ENCODE measurements around the gene DISC1.

- TF ChIP-seq, protein P1, sequence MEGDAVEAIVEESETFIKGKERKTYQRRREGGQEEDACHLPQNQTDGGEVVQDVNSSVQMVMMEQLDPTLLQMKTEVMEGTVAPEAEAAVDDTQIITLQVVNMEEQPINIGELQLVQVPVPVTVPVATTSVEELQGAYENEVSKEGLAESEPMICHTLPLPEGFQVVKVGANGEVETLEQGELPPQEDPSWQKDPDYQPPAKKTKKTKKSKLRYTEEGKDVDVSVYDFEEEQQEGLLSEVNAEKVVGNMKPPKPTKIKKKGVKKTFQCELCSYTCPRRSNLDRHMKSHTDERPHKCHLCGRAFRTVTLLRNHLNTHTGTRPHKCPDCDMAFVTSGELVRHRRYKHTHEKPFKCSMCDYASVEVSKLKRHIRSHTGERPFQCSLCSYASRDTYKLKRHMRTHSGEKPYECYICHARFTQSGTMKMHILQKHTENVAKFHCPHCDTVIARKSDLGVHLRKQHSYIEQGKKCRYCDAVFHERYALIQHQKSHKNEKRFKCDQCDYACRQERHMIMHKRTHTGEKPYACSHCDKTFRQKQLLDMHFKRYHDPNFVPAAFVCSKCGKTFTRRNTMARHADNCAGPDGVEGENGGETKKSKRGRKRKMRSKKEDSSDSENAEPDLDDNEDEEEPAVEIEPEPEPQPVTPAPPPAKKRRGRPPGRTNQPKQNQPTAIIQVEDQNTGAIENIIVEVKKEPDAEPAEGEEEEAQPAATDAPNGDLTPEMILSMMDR (IDR thresholded peaks at IDR 0.05), result no peak
- no peak for TF ChIP-seq POLR2A (IDR thresholded peaks at IDR 0.05)
- TF ChIP-seq POLR2AphosphoS5 (IDR thresholded peaks at IDR 0.05), result no peak
Observed at GRCh38 chr1:231674575-231674974, 48.0 kb downstream of the DISC1 start.
